Glutamatergic neuron (in vitro differentiated cells): ENCODE measurements around the gene SMR3B. TPM values are rescaled to one million over a fixed set of nuclear protein-coding genes. Genes with fewer than 3 reads are reported as not detected.

Experiments used
- DNase-seq: peaks from one replicate; pipeline ENCODE4 v3.0.0; 2022
- H3K27ac Mint-ChIP-seq: one replicate; pipeline ENCODE4 v1.8.0; 2020; ENCODE audit warnings: mild to moderate bottlenecking, mixed read lengths, inconsistent platforms; ENCODE audit not compliant: unreplicated experiment
- H3K27me3 Mint-ChIP-seq: one replicate; pipeline ENCODE4 v1.8.0; 2020; ENCODE audit warnings: mild to moderate bottlenecking, moderate library complexity, mixed read lengths, inconsistent platforms; ENCODE audit not compliant: unreplicated experiment
- H3K36me3 Mint-ChIP-seq: one replicate; pipeline ENCODE4 v1.8.0; 2020; ENCODE audit warnings: mild to moderate bottlenecking, mixed read lengths, inconsistent platforms; ENCODE audit not compliant: unreplicated experiment
- H3K4me1 Mint-ChIP-seq: one replicate; pipeline ENCODE4 v1.8.0; 2020; ENCODE audit warnings: mild to moderate bottlenecking, low read depth, mixed read lengths, inconsistent platforms; ENCODE audit not compliant: unreplicated experiment
- H3K4me3 Mint-ChIP-seq: one replicate; pipeline ENCODE4 v1.8.0; 2020; ENCODE audit warnings: mild to moderate bottlenecking, mixed read lengths, inconsistent platforms; ENCODE audit not compliant: unreplicated experiment
- H3K9me3 Mint-ChIP-seq: one replicate; pipeline ENCODE4 v1.8.0; 2020; ENCODE audit warnings: mild to moderate bottlenecking, moderate library complexity, mixed read lengths, inconsistent platforms; ENCODE audit not compliant: unreplicated experiment
- CTCF ChIP-seq: fragments of 200-600 bp; sonication (generic); IDR thresholded peaks from one replicate; pipeline ENCODE4 v1.5.0; 2021; ENCODE audit not compliant: partially characterized antibody, unreplicated experiment
- total RNA-seq: library from RNA; stranded (reverse); fragmentation: NEBNext Ultra II Directional; extraction: Animal tissue kit (Norgen Biotek cat#: 25700); gene quantifications from one replicate; pipeline ENCODE4 v1.2.1, GENCODE V29; 2021; ENCODE audit not compliant: unreplicated experiment

SMR3B gene
- total RNA-seq, 1 donor from 2014 or later = not detected

- TF ChIP-seq CTCF = no peak
- H3K9me3 Mint-ChIP-seq = no peaks in the 10 kb centered on the region
- no peaks in the 10 kb centered on the region for H3K4me1 Mint-ChIP-seq
- DNase-seq = no peak
- no peak overlapping the region for H3K4me3 Mint-ChIP-seq
- H3K36me3 Mint-ChIP-seq = no peaks in the 10 kb centered on the region
- no peak overlapping the region for H3K27ac Mint-ChIP-seq
- H3K27me3 Mint-ChIP-seq = peaks cover 2% of the 10 kb centered on the region
Observed at GRCh38 chr4:70437197-70437596, 54.3 kb downstream of the SMR3B start.

Other genes with a start within 250 kb of the SMR3B start
- gene PRR27, start 228.9 kb upstream of the SMR3B start, total RNA-seq = not detected
- not detected for gene ODAM, start 187.4 kb upstream of the SMR3B start, total RNA-seq
- not detected for gene FDCSP, start 157.0 kb upstream of the SMR3B start, total RNA-seq
- not detected for gene CSN3, start 140.5 kb upstream of the SMR3B start, total RNA-seq
- not detected for gene CABS1, start 48.1 kb upstream of the SMR3B start, total RNA-seq
- not detected for gene SMR3A, start 22.4 kb upstream of the SMR3B start, total RNA-seq
- not detected for gene OPRPN, start 14.8 kb downstream of the SMR3B start, total RNA-seq
- not detected for gene MUC7, start 89.1 kb downstream of the SMR3B start, total RNA-seq
- not detected for gene AMTN, start 135.4 kb downstream of the SMR3B start, total RNA-seq
- gene AMBN, start 209.1 kb downstream of the SMR3B start, total RNA-seq = not detected
- gene ENAM, start 245.6 kb downstream of the SMR3B start, total RNA-seq = not detected